Left forelimb (tissue), 1 donor: ENCODE results near the gene ZNF580.

ENCODE experiments used
- DNase-seq: peaks from one replicate; pipeline ENCODE4 v3.0.0-alpha.2; 2018; ENCODE audit warnings: low spot score

The ZNF580 gene

GRCh38 chr19:55663846-55664536, 23.2 kb downstream of the ZNF580 start:
- no peak for DNase-seq

GRCh38 chr19:55666343-55667005, 25.7 kb downstream of the ZNF580 start:
- DNase-seq, result no peak

GRCh38 chr19:55667006-55667381, 26.2 kb downstream of the ZNF580 start:
- no peak for DNase-seq

GRCh38 chr19:55667511-55667910, 26.7 kb downstream of the ZNF580 start:
- DNase-seq, result no peak

GRCh38 chr19:55667958-55668357, 27.2 kb downstream of the ZNF580 start:
- no peak for DNase-seq

- DNase-seq, result no peak
Observed at GRCh38 chr19:55668603-55669348, 28.0 kb downstream of the ZNF580 start.

- no peak for DNase-seq
Observed at GRCh38 chr19:55669418-55670279, 28.8 kb downstream of the ZNF580 start.

GRCh38 chr19:55670280-55671053, 29.7 kb downstream of the ZNF580 start:
- peak; percentile 85 for DNase-seq

GRCh38 chr19:55671054-55671378, 30.2 kb downstream of the ZNF580 start:
- DNase-seq, result no peak

- no peak for DNase-seq
Observed at GRCh38 chr19:55672418-55672817, 31.6 kb downstream of the ZNF580 start.

- DNase-seq, result no peak
Observed at GRCh38 chr19:55673465-55673864, 32.7 kb downstream of the ZNF580 start.

GRCh38 chr19:55673889-55674288, 33.1 kb downstream of the ZNF580 start:
- no peak for DNase-seq

GRCh38 chr19:55674459-55674840, 33.6 kb downstream of the ZNF580 start:
- no peak for DNase-seq

GRCh38 chr19:55674841-55675660, 34.2 kb downstream of the ZNF580 start, which contains the start of gene EPN1:
TSS of gene EPN1 (plus strand) at chr19:55675226. CDS start at chr19:55678628, 3,402 bp downstream.
- DNase-seq, result peak; percentile 98

- DNase-seq, result no peak
Observed at GRCh38 chr19:55675661-55676354, 35.0 kb downstream of the ZNF580 start.

GRCh38 chr19:55676383-55676782, 35.6 kb downstream of the ZNF580 start:
- DNase-seq, result no peak

- no peak for DNase-seq
Observed at GRCh38 chr19:55676889-55677505, 36.2 kb downstream of the ZNF580 start.

GRCh38 chr19:55677572-55678028, 36.8 kb downstream of the ZNF580 start:
- DNase-seq, result no peak

- DNase-seq, result no peak
Observed at GRCh38 chr19:55678121-55678671, 37.4 kb downstream of the ZNF580 start.
